ENCODE data around the gene RASGRF2.
A peak's percentile ranks its signal among the peaks of the same experiment; 100 is the strongest.

Gene RASGRF2

DNA sequence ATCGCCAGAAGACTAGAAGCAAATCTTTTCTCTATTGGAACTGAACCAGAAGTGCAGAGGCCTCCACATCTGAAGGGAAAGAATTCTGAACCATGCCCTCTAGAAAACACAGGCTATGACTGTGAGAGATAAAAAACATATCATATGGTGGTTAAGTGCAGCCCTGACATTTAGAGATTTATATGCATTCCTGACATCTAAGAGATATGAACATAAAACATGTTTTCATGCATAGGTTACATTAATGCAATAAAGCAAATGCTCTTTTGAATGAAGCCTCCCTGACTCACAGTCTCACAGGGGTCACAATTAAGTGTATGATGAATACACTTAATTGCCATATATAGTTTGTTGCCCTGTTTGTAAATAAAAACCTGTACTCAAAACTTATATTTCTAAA, 244.0 kb downstream of the RASGRF2 start:
- no peak for DNase-seq (ENCODE audit: low read depth)
- TF ChIP-seq MYC (IDR thresholded peaks at IDR 0.05; ENCODE audit: low read depth, low read length) = no peak
- no peak overlapping the region for H3K4me3 ChIP-seq (ENCODE audit: low read depth, low read length)

- TF ChIP-seq MYC (IDR thresholded peaks at IDR 0.05; ENCODE audit: low read depth, low read length) (no peak), MAX (IDR thresholded peaks at IDR 0.05; ENCODE audit: low read depth, low read length) (no peak), POLR2A (IDR thresholded peaks at IDR 0.05; ENCODE audit: extremely low read depth, insufficient read length) (no peak)
- TF ChIP-seq, protein P1, sequence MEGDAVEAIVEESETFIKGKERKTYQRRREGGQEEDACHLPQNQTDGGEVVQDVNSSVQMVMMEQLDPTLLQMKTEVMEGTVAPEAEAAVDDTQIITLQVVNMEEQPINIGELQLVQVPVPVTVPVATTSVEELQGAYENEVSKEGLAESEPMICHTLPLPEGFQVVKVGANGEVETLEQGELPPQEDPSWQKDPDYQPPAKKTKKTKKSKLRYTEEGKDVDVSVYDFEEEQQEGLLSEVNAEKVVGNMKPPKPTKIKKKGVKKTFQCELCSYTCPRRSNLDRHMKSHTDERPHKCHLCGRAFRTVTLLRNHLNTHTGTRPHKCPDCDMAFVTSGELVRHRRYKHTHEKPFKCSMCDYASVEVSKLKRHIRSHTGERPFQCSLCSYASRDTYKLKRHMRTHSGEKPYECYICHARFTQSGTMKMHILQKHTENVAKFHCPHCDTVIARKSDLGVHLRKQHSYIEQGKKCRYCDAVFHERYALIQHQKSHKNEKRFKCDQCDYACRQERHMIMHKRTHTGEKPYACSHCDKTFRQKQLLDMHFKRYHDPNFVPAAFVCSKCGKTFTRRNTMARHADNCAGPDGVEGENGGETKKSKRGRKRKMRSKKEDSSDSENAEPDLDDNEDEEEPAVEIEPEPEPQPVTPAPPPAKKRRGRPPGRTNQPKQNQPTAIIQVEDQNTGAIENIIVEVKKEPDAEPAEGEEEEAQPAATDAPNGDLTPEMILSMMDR (IDR thresholded peaks at IDR 0.05; ENCODE audit: low read depth, low read length) = no peak
- H3K4me3 ChIP-seq (ENCODE audit: low read depth, low read length) = no peak overlapping the region
- DNase-seq (ENCODE audit: low read depth) = no peak
Observed at GRCh38 chr5:81205058-81205457, 244.9 kb downstream of the RASGRF2 start.

GRCh38 chr5:81207009-81207408, 246.8 kb downstream of the RASGRF2 start:
- H3K4me3 ChIP-seq (ENCODE audit: low read depth, low read length) = no peak overlapping the region
- DNase-seq (ENCODE audit: low read depth) = peak; percentile 23
- TF ChIP-seq POLR2A (IDR thresholded peaks at IDR 0.05; ENCODE audit: extremely low read depth, insufficient read length) (no peak), MAX (IDR thresholded peaks at IDR 0.05; ENCODE audit: low read depth, low read length) (no peak), MYC (IDR thresholded peaks at IDR 0.05; ENCODE audit: low read depth, low read length) (no peak)
- TF ChIP-seq, protein P1 (IDR thresholded peaks at IDR 0.05; ENCODE audit: low read depth, low read length) = peak; percentile 18

DNA sequence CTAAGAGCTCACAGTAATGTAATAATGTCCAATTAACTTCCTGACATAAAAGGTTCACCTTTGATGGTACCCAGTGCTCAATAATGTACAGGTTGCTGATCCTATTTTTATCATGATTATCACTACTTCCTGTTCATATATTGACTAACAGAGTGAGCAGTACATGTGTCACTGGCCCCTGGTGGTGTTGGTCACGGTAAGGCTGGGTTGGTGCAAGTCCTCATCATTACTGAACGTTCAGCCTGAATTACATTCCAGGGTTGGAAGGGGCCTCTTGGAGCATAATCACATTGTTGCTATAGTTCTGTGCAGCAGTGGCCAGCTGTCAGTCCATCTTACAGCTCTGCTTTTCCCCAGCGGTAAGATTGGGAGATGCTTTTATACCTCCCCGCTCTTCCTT, 248.7 kb downstream of the RASGRF2 start:
- no peak overlapping the region for H3K4me3 ChIP-seq (ENCODE audit: low read depth, low read length)
- TF ChIP-seq POLR2A (IDR thresholded peaks at IDR 0.05; ENCODE audit: extremely low read depth, insufficient read length) (no peak), MAX (IDR thresholded peaks at IDR 0.05; ENCODE audit: low read depth, low read length) (no peak), MYC (IDR thresholded peaks at IDR 0.05; ENCODE audit: low read depth, low read length) (no peak)
- TF ChIP-seq, protein P1 (IDR thresholded peaks at IDR 0.05; ENCODE audit: low read depth, low read length) = no peak
- no peak for DNase-seq (ENCODE audit: low read depth)

- DNase-seq (ENCODE audit: low read depth) = no peak
- no peak overlapping the region for H3K4me3 ChIP-seq (ENCODE audit: low read depth, low read length)
- TF ChIP-seq MAX (IDR thresholded peaks at IDR 0.05; ENCODE audit: low read depth, low read length) = no peak
- TF ChIP-seq MYC (IDR thresholded peaks at IDR 0.05; ENCODE audit: low read depth, low read length) = no peak
- TF ChIP-seq POLR2A (IDR thresholded peaks at IDR 0.05; ENCODE audit: extremely low read depth, insufficient read length) = no peak
- TF ChIP-seq, protein P1 (IDR thresholded peaks at IDR 0.05; ENCODE audit: low read depth, low read length) = no peak
Observed at GRCh38 chr5:81209386-81209785, 249.2 kb downstream of the RASGRF2 start.

DNA sequence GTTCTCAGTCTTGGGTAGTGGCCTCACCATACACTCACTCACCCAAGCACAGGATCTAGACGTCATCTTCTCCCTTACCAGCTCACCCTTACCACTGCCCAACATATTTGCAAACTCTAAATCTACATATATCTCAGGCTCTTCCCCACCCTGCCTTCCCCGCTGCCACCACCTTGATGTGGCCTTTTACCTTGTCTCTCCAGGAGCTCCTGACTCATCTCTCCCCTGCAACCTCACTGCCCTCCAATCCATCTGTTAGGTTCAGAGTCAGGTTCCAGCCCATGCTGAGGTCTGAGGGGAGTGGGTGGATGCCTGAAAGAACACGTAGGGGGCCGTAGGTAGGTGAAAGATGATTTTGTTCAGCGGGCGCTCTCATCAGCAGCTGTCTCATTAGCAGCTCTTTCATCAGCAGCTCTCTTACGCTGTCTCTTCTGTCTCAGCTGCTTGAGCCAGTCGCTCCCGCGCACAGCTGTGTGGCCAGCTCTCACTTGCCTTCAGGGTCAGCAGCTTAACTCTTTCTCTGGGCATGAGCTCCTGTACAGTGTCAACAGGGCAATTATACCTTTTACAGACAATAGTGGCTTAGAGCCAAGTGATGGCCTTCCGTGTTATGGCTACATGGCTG, 249.8 kb downstream of the RASGRF2 start:
- no peak for DNase-seq (ENCODE audit: low read depth)
- no peak overlapping the region for H3K4me3 ChIP-seq (ENCODE audit: low read depth, low read length)
- TF ChIP-seq POLR2A (IDR thresholded peaks at IDR 0.05; ENCODE audit: extremely low read depth, insufficient read length) = no peak
- no peak for TF ChIP-seq MAX (IDR thresholded peaks at IDR 0.05; ENCODE audit: low read depth, low read length)
- TF ChIP-seq, protein P1 (IDR thresholded peaks at IDR 0.05; ENCODE audit: low read depth, low read length) = no peak
- no peak for TF ChIP-seq MYC (IDR thresholded peaks at IDR 0.05; ENCODE audit: low read depth, low read length)
